HG02759 (cell line): Measurements from ENCODE around the gene PTGDR2.

Experiments
- ATAC-seq: cut with Tn5 transposase; IDR thresholded peaks from one replicate; pipeline ENCODE4 v1.9.1; 2021; ENCODE audit warnings: mild to moderate bottlenecking, moderate library complexity; ENCODE audit not compliant: unreplicated experiment

PTGDR2 gene

DNA sequence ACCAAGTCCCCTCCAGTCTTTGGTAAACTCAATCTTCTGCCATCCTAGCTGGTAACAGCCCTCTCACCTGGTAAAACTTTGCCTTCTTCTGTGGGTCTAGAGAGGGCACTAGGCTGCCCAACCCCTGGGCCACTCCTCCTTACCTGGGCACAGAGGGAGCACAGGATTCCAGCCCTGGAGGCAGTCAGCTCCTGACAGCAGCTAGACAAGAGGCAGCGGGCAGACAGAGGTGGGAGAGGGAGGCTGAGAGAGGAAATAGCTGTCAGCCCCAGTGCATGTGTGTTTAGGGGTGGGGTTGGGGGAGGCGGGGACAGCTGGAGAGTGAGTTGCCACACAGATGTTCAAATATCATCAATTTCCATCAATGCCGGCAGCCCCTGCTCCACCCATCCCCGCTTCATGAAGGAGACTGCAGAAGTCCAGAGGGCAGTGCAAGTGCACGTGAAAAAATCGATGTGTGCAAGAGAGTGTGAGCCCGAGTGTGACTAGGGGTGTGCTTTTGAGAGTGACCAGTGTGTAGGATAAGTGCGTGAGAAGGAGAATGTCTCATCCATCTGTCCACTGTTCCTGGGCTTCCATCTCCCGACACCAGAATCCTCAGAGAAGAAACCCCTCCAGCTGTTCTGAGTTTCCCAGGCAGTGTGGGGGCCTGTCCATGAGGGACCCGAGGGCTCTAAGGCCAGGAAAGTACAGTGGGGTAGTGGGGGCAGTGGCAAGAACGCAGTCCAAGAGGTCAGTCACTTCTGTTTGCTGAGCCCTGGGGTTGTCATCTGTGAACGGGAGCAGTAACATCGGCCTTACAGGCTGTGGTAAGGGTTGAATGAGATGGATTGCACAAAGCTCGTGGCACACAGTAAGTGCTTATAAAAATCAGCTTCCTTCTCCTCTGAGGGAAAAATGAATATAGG lies at the start of gene PTGDR2:
PTGDR2 (minus strand) TSS at position 225 of the 908 bp plus-strand sequence. CDS start 2,228 bp downstream, outside the sequence.
- ATAC-seq, result no peak

DNA sequence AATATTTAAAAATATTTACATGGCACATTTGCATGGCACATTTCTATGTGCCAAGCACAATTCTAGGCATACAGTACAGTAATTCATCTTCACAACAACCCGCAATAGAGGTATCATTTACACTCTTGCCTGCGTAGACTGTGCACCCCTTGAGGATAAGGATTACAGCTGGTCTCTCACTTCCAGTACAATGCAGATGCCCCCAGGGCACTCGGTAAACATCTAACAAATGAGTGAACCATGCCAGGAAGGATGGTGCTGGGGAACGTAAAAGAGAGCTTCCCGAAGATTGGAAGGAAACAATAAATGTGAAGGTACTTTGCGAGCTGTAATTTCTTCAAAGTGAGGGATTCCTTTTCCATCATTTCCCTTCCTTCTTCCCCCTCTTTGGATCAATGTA lies 49.3 kb upstream of the PTGDR2 start:
- ATAC-seq, result no peak

- ATAC-seq, result no peak
These were observed 46.9 kb upstream of the PTGDR2 start for GRCh38 chr11:60902625-60903024.

GRCh38 chr11:60900673-60901404 lies 45.1 kb upstream of the PTGDR2 start:
- ATAC-seq, result no peak

DNA sequence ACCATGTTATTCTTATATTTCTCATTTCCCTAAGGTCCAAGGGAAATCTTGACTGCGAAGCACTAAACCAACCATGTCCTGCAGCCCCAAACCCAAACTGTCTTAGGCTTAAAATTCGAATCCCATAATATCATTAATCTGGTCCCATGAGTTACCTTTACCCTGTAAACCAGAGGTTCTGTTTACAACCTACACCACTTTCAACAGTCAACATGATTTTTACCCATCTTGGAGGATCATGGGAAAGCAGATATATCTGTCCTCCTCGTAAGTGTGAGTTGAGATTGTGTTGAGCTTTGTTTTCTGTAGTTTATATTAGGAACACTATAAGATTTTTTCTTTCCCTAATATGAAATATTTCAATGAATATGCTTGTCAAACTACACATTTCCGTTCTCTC lies 44.2 kb upstream of the PTGDR2 start:
- ATAC-seq, result no peak

GRCh38 chr11:60899046-60899936 lies 43.5 kb upstream of the PTGDR2 start:
- no peak for ATAC-seq

DNA sequence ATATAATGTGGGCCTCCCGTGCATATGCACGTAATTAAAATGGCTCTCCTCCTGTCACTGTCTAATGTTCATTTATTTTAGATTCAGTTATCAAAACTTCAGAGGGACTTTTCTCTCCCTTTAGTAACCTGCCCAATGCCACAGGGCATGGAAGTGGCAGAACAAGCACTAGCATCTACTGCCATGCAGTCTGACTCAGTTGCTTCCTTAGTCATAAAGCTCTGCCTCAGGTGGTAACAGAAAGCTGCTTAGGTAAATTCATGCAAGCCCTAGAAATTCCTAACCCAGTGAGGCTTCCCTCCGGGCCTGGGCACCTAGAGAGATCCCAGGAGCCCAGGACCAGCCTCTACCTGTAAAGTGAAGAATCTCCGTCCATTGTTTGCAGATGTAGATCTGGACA lies 41.7 kb upstream of the PTGDR2 start:
- ATAC-seq, result no peak

DNA sequence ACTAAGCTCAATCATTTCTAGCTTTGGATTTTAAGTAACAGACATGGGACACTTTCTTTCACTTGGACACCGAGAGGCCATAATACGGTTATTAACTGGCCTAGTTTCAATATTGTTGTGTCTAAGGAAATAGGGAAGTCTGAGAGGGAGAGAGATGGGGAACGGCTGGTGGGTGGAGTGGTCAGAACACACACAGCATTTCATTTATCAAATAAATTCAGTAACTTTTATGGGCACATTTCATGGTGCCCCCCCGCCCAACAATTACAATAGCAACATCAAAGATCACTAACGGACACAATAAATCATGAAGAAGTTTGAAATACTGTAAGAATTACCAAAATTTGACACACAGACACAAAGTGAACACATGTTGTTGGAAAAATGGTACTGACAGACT lies 39.9 kb upstream of the PTGDR2 start:
- no peak for ATAC-seq

DNA sequence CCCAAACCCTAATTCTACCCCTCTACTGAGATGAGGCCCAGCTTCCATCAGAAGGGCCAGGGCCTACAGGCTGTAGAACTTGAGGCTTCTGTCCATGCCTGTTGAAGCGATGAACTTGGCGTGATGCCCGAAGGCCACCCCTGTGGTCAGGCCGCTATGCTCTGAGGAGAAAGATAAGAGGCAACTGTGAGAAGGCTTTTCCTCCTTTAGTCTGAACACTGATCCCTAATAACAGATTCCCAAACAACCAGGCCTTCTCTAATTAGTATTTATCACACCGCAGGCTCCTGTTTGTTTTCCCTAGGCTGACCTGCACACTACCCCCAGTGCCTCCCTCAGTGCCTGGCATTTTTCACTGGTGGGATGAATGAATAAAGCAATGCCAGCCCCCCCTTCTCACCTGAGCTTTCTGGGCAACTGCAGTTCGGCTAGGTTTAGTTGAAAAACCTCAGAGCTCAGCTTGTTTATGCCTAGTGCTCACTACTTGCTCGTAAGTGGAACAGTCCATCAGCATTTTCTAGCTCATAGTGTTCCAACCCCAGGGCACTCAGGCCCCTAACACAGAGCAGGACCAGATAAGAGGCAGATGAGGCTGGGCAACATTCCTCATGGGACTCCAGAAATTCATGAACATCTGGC lies 35.5 kb upstream of the PTGDR2 start:
- no peak for ATAC-seq

DNA sequence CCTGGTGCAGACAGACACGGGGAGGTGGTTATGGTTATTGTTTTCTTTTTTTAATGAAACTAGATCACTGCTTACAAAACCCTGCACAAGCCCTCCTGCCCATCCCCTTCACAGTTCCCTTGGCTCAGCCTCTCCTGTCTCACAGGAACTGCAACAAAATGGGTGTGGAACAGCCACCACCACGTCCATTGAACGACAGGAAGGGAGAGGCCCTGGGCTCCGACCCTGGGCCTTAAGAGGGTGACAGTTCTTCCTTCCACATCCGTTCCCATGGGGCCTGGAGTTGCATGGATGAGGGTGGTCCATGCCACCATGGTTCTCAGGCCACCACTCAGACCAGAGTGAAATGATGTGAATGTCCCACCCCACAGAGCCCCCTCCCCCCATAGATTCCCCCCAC lies 34.9 kb upstream of the PTGDR2 start:
- ATAC-seq, result no peak

GRCh38 chr11:60889869-60890311 lies 34.1 kb upstream of the PTGDR2 start:
- ATAC-seq, result no peak

DNA sequence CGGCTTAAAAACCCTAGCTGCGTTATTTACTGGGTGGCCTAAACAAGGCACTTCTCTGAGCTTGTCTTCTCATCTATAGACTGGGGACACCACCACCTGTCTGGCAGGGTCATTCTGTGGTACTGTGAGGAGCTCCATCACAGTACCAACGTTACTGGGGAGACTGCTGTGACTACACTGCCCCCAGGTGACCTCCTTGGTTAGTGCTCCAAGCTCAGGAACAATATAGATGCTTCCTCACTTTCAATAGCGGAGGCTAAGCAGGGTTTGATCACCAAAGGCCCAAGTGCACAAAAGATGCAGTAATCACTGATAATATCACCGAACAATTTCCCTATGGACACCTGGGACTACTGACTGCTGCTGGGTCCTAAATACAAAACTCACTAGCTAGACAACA lies 31.8 kb upstream of the PTGDR2 start:
- no peak for ATAC-seq

DNA sequence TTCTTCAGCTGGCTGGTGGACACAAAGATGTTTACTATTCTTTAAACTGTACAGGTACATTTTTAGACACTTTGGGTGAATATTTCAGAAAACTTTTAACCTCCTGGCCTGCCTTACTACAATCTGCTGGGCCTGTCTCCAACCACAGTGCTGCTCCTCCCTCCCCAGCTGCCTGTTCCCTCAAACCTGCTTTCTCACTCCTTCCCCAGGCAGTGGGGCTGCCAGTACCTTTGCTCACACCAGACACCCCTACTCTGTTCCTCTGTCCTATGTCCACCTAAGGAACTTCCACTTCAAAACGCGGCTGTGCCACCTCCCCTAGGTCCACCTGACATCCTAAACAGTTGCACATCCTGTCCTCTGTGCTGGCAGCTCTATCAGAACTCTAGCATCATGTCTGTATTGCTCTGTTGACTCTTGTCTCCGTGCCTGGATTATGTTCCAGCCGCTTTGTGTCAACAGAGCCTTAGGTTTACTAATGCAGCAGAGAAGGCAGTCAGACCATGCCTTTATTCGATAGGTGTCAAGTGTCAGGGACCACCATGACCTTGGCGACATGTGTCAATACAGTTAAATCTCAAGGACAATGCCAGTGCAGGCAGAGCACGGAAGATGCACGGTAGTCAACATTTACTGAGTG lies 25.0 kb upstream of the PTGDR2 start:
- no peak for ATAC-seq

GRCh38 chr11:60879971-60880588 lies 24.3 kb upstream of the PTGDR2 start:
- no peak for ATAC-seq

DNA sequence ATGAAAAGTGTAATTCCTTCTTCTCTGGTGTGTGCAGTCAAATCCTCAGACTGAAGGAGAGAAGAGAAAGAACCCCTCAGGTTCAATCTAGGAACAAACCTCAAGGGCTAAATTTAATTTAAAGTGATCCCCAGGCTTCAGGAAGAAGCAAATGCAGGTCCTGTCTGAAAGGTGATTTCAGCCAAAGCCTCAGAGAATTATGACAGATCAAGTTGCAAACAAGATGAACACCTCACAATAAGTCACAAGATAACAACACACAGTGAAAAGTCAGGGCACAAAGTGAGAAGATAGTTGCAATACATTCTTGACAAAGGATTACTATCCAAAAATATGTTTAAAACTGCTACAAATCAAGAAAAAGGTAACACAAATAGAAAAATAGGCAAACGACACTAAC lies 23.4 kb upstream of the PTGDR2 start:
- no peak for ATAC-seq

DNA sequence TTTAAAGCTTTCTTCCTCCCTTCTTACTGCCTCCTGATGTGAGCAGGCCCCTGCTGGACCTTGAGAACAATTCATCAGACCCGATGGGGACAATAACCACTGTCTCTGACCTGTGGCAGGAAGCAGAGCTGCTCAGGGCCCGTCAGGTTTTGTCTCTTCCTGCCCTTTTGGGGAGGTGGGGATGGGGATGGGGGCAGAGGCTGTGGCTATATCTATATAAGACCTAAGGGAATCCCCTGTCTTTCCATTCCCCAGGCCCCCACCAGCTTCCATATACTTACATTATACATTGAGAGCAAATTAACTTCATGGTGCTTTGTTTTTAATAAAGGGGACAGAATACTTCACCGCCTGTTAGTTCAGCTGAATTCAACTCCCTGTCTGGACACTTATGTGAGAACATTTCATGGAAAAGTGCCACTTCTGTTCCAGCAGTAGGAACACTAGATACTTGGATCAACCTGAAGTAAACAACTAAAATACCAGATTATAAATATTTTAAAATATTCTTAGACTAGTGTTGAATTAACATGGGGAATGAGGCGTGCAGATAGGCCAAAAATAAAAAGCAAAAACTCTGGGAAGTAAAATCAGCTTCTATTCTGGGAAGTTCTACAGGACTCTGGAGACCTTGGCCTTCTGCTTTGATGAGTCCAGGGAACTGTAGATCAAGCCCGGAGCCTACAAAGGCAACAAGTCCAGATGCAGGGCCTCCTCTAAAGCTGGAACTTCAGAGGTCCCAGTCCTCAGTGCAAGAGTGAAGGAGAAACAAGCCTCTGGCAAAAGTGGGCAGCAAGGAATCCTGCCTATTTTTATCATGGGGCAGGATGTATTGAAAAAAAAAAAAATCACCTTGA lies 22.7 kb upstream of the PTGDR2 start:
- no peak for ATAC-seq

- no peak for ATAC-seq
These were observed 20.4 kb upstream of the PTGDR2 start for GRCh38 chr11:60876168-60876485.

GRCh38 chr11:60875366-60876167 lies 19.8 kb upstream of the PTGDR2 start:
- no peak for ATAC-seq
